SK-N-MC (cell line): ENCODE data around the gene UBXN6.

Experiments used
- DNase-seq: peaks from one replicate; pipeline ENCODE4 v3.0.0-alpha.2; 2011; ENCODE audit warnings: low read depth, low spot score
- H3K27ac ChIP-seq: fragments of 200-600 bp; sonication (generic); 2 replicates; pipeline ENCODE4 v1.5.1; 2016; ENCODE audit warnings: mixed run types
- H3K36me3 ChIP-seq: fragments of 200-600 bp; sonication (generic); 2 replicates; pipeline ENCODE4 v1.6.1; 2017; ENCODE audit warnings: antibody characterized with exemption, low read length, mixed read lengths; ENCODE audit not compliant: insufficient read depth
- H3K4me3 ChIP-seq: fragments of 200-600 bp; sonication (generic); 2 replicates; pipeline ENCODE4 v1.5.1; 2016
- H3K9ac ChIP-seq: fragments of 200-600 bp; sonication (generic); 2 replicates; pipeline ENCODE4 v1.8.0; 2017; ENCODE audit warnings: mixed run types, mixed read lengths; ENCODE audit not compliant: insufficient read length
- H3K9me3 ChIP-seq: fragments of 200-600 bp; sonication (generic); 2 replicates; pipeline ENCODE4 v1.6.1; 2017; ENCODE audit warnings: low read depth, mild to moderate bottlenecking, antibody characterized with exemption, low read length, moderate library complexity, mixed read lengths
- EZH2 ChIP-seq: fragments of 200-600 bp; sonication (generic); IDR thresholded peaks from one replicate; pipeline ENCODE4 v1.6.1; 2017; ENCODE audit warnings: antibody characterized with exemption
- FOXP2 ChIP-seq: optimal IDR thresholded peaks from 2 replicates; pipeline ENCODE3; 2011; ENCODE audit warnings: mild to moderate bottlenecking, moderate library complexity; ENCODE audit not compliant: insufficient read depth; ENCODE audit errors: extremely low read length, control extremely low read depth
- POLR2AphosphoS5 ChIP-seq: IDR thresholded peaks from 2 replicates; pipeline ENCODE4 v1.6.1; 2012; ENCODE audit warnings: mild to moderate bottlenecking, low read depth, low read length, borderline replicate concordance

The UBXN6 gene

GRCh38 chr19:4454747-4455718, 2.6 kb downstream of the UBXN6 start:
- H3K27ac ChIP-seq: no peak overlapping the region
- no peaks in the 10 kb centered on the region for H3K9me3 ChIP-seq
- DNase-seq: no peak
- no peak overlapping the region for H3K9ac ChIP-seq
- H3K36me3 ChIP-seq: peaks cover 10% of the 10 kb centered on the region; the same call in 1 of the 2 replicates
- no peak for TF ChIP-seq EZH2
- TF ChIP-seq POLR2AphosphoS5: no peak
- TF ChIP-seq FOXP2: no peak
- H3K4me3 ChIP-seq: no peak overlapping the region

- Histone ChIP-seq H3K9ac (no peak overlapping the region), H3K36me3 (peaks cover 15% of the 10 kb centered on the region; the same call in 1 of the 2 replicates), H3K27ac (no peak overlapping the region), H3K4me3 (no peak overlapping the region), H3K9me3 (no peaks in the 10 kb centered on the region)
- no peak for DNase-seq
- TF ChIP-seq EZH2: no peak
- TF ChIP-seq POLR2AphosphoS5: no peak
- TF ChIP-seq FOXP2: no peak
Measured at GRCh38 chr19:4453232-4454179, 4.1 kb downstream of the UBXN6 start.

- H3K9me3 ChIP-seq: no peaks in the 10 kb centered on the region
Measured at GRCh38 chr19:4452230-4452990, 5.2 kb downstream of the UBXN6 start.

GRCh38 chr19:4449639-4450028, 8.0 kb downstream of the UBXN6 start:
- no peak for DNase-seq
- Histone ChIP-seq H3K9ac (no peak overlapping the region), H3K4me3 (no peak overlapping the region), H3K9me3 (no peaks in the 10 kb centered on the region), H3K36me3 (peaks cover 25% of the 10 kb centered on the region; the same call in 1 of the 2 replicates), H3K27ac (no peak overlapping the region)
- TF ChIP-seq POLR2AphosphoS5: no peak

More at GRCh38 chr19:4452230-4452990, 5.2 kb downstream of the UBXN6 start:
- H3K27ac ChIP-seq: no peak overlapping the region
- no peak overlapping the region for H3K9ac ChIP-seq
- TF ChIP-seq EZH2 (no peak), POLR2AphosphoS5 (0 out of 2 replicates have a peak, but pooled peaks have one; percentile 2)
- no peak overlapping the region for H3K4me3 ChIP-seq
- peaks cover 17% of the 10 kb centered on the region; the same call in 1 of the 2 replicates for H3K36me3 ChIP-seq
- no peak for DNase-seq

- no peak overlapping the region for H3K4me3 ChIP-seq
- no peak for DNase-seq
- H3K27ac ChIP-seq: no peak overlapping the region
- TF ChIP-seq POLR2AphosphoS5: peak; percentile 21; the same call in 1 of the 2 replicates
- no peak for TF ChIP-seq EZH2
- peaks cover 25% of the 10 kb centered on the region; the same call in 1 of the 2 replicates for H3K36me3 ChIP-seq
- no peak overlapping the region for H3K9ac ChIP-seq
- H3K9me3 ChIP-seq: no peaks in the 10 kb centered on the region
Measured at GRCh38 chr19:4449022-4449638, 8.5 kb downstream of the UBXN6 start.

- Histone ChIP-seq H3K4me3 (no peak overlapping the region), H3K9ac (no peak overlapping the region), H3K27ac (no peak overlapping the region), H3K9me3 (no peaks in the 10 kb centered on the region), H3K36me3 (peaks cover 25% of the 10 kb centered on the region; the same call in 1 of the 2 replicates)
- TF ChIP-seq EZH2: no peak
- no peak for TF ChIP-seq FOXP2
- no peak for TF ChIP-seq POLR2AphosphoS5
- no peak for DNase-seq
Measured at GRCh38 chr19:4448147-4448985, 9.2 kb downstream of the UBXN6 start.
